Measurements from ENCODE around the gene SCN11A. TPM values are rescaled to one million over a fixed set of nuclear protein-coding genes. Genes with fewer than 3 reads are reported as not detected.

SCN11A gene
- total and polyA plus RNA-seq, 4 donors, result 0.06 to 0.18 (median 0.11) TPM

GRCh38 chr3:39065197-39065596 is 13.5 kb upstream of the SCN11A start:
- Histone ChIP-seq H3K27ac (ENCODE audit: low read depth in 1 of 2, low read length in 2 of 2) (no peak overlapping the region), H3K9me3 (ENCODE audit: control insufficient read depth in 4 of 4, low read length in 3 of 4) (no peaks in the 10 kb centered on the region), H3K4me3 (ENCODE audit: low read depth in 1 of 3, low read length in 3 of 3) (no peak overlapping the region), H3K36me3 (ENCODE audit: control insufficient read depth in 4 of 4, insufficient read depth in 3 of 4, low read depth in 1 of 4, low read length in 3 of 4) (peaks cover 1 to 24% (median 16%) of the 10 kb centered on the region in 4 donors), H3K27me3 (ENCODE audit: control insufficient read depth in 4 of 4, insufficient read depth in 4 of 4, low read length in 3 of 4) (no peaks in the 10 kb centered on the region), H3K9ac (ENCODE audit: low read depth in 1 of 2, low read length in 2 of 2) (no peak overlapping the region), H3K4me1 (ENCODE audit: control insufficient read depth in 4 of 4, insufficient read depth in 4 of 4, low read length in 3 of 4) (peaks cover 0 to 4% (median 0%) of the 10 kb centered on the region in 4 donors)
- no peak for DNase-seq (ENCODE audit: low spot score)
- WGBS, result 38% methylated on average over 1 of the region's 1 CpG
- TF ChIP-seq EGR1 (IDR thresholded peaks at IDR 0.05; ENCODE audit: low read depth in 2 of 2), result no peak
- no peak for TF ChIP-seq JUND (IDR thresholded peaks at IDR 0.05)
- no peak for TF ChIP-seq FOXA1 (IDR thresholded peaks at IDR 0.05)
- no peak for TF ChIP-seq ATF3 (IDR thresholded peaks at IDR 0.05)

GRCh38 chr3:39064646-39065045 is 12.9 kb upstream of the SCN11A start:
- Histone ChIP-seq H3K36me3 (ENCODE audit: control insufficient read depth in 4 of 4, insufficient read depth in 3 of 4, low read depth in 1 of 4, low read length in 3 of 4) (peaks cover 1 to 21% (median 14%) of the 10 kb centered on the region in 4 donors), H3K9ac (ENCODE audit: low read depth in 1 of 2, low read length in 2 of 2) (no peak overlapping the region), H3K4me1 (ENCODE audit: control insufficient read depth in 4 of 4, insufficient read depth in 4 of 4, low read length in 3 of 4) (peaks cover 0 to 4% (median 0%) of the 10 kb centered on the region in 4 donors), H3K27me3 (ENCODE audit: control insufficient read depth in 4 of 4, insufficient read depth in 4 of 4, low read length in 3 of 4) (no peaks in the 10 kb centered on the region), H3K9me3 (ENCODE audit: control insufficient read depth in 4 of 4, low read length in 3 of 4) (no peaks in the 10 kb centered on the region), H3K27ac (ENCODE audit: low read depth in 1 of 2, low read length in 2 of 2) (no peak overlapping the region), H3K4me3 (ENCODE audit: low read depth in 1 of 3, low read length in 3 of 3) (no peak overlapping the region)
- TF ChIP-seq HNF4A (conservative IDR thresholded peaks at IDR 0.05) (no peak), EGR1 (IDR thresholded peaks at IDR 0.05; ENCODE audit: low read depth in 2 of 2) (no peak), RAD21 (IDR thresholded peaks at IDR 0.05) (no peak), NR2F2 (IDR thresholded peaks at IDR 0.05) (no peak), RXRA (IDR thresholded peaks at IDR 0.05) (no peak)
- DNase-seq (ENCODE audit: low spot score), result no peak
- 99% methylated on average over 1 of the region's 1 CpG for WGBS

- Histone ChIP-seq H3K27me3 (ENCODE audit: control insufficient read depth in 4 of 4, insufficient read depth in 4 of 4, low read length in 3 of 4) (no peaks in the 10 kb centered on the region), H3K9ac (ENCODE audit: low read depth in 1 of 2, low read length in 2 of 2) (no peak overlapping the region), H3K4me1 (ENCODE audit: control insufficient read depth in 4 of 4, insufficient read depth in 4 of 4, low read length in 3 of 4) (peaks cover 0 to 4% (median 0%) of the 10 kb centered on the region in 4 donors), H3K27ac (ENCODE audit: low read depth in 1 of 2, low read length in 2 of 2) (no peak overlapping the region), H3K4me3 (ENCODE audit: low read depth in 1 of 3, low read length in 3 of 3) (no peak overlapping the region), H3K36me3 (ENCODE audit: control insufficient read depth in 4 of 4, insufficient read depth in 3 of 4, low read depth in 1 of 4, low read length in 3 of 4) (peaks cover 0 to 20% (median 7%) of the 10 kb centered on the region in 4 donors), H3K9me3 (ENCODE audit: control insufficient read depth in 4 of 4, low read length in 3 of 4) (no peaks in the 10 kb centered on the region)
- 93% methylated on average over 3 of the region's 3 CpGs for WGBS
- no peak for DNase-seq (ENCODE audit: low spot score)
- TF ChIP-seq RXRA (IDR thresholded peaks at IDR 0.05), result no peak
- TF ChIP-seq ATF3 (IDR thresholded peaks at IDR 0.05), result no peak
- no peak for TF ChIP-seq NR2F2 (IDR thresholded peaks at IDR 0.05)
- no peak for TF ChIP-seq CTCF (IDR thresholded peaks at IDR 0.05; ENCODE audit: low read depth, low read length, missing input control)
- TF ChIP-seq REST (IDR thresholded peaks at IDR 0.05), result no peak
- no peak for TF ChIP-seq YY1 (IDR thresholded peaks at IDR 0.05)
- TF ChIP-seq GABPA (IDR thresholded peaks at IDR 0.05 in 1 of 2, conservative IDR thresholded peaks at IDR 0.05 in 1 of 2), result no peak
- no peak for TF ChIP-seq SP1 (IDR thresholded peaks at IDR 0.05)
- TF ChIP-seq FOXA2 (IDR thresholded peaks at IDR 0.05), result no peak
These were observed 11.4 kb upstream of the SCN11A start for GRCh38 chr3:39063143-39063542.

All from liver (tissue), 9 donors.